Left colon (tissue), 2 donors: ENCODE measurements around the gene SIN3A. TPM values are rescaled to one million over a fixed set of nuclear protein-coding genes. Genes with fewer than 3 reads are reported as not detected.
"Not testable (repeated sequence)": the region's sequence is repeated elsewhere in the genome, so short reads cannot be mapped to it uniquely, and the experiment has no call there.

ENCODE experiments used
- ATAC-seq: fragments of 200-7000 bp; cut with Tn5 transposase; one replicate; pipeline ENCODE4 v1.9.1; 2020; ENCODE audit warnings: mild to moderate bottlenecking, moderate library complexity
- DNase-seq, 2 donors: peaks; one replicate each; pipeline ENCODE4 v3.0.0-alpha.2; 2020
- intact Hi-C, 2 donors: fragments of 100-400 bp; cut with DNase I in 1 of 2; cut with micrococcal nuclease in 1 of 2; formaldehyde crosslinking; loops; one replicate each; pipeline versions ENCODE4 v1.11.2 to v1.14.0; 2022; cut with DNase I, micrococcal nuclease
- total RNA-seq, 2 donors: library from RNA; stranded (reverse); fragmentation: NEBNext Ultra II Directional; extraction: Animal tissue kit (Norgen Biotek cat#: 25700); gene quantifications; one replicate each; pipeline ENCODE4 v1.2.1, GENCODE V29; 2021
- donor health status: DM: no; HTN: no; CAD: no.
- donor health status: DM: yes; HTN: yes; CAD: no.

Gene SIN3A
- total RNA-seq, 2 donors from 2014 or later: 45.7 to 56.1 TPM

DNA sequence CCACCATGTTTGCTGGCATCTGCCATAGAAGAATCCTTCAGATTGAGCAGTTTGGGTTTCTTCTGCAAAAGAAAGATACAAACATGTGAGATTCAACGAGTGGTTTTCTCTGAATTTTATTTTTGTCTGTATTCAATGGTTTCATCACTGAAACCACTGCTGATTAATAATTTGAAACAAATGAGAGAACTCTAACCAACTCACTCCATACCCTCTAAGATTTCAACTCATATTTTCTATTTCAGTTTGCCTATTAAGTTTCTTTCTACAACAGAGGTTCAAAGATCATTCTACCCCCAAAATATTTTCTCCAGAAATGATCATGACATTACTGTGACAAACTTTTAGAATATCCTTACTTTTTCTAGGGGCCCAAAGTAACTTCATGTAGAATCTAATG is 44.4 kb downstream of the SIN3A start:
- DNase-seq (no peak), ATAC-seq (no peak)
- intact Hi-C loops: no loop called here

DNA sequence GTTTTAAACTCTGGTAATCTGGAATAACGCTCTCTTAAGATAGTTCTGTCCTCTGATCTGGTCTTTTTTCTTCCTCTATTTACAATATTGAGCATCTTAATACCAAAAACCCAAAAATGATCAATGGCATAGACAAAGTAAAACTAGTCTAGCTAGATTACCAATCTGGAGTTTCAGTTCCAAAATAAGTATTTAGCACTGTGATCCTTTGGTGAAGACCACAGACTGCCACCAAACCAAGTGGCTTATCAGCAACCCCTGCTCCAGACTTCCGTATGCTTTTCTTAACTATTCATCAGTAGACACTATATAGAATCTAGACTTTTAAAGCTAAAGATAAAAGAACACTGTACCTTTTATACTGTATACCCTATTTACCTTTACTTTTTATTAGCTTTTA is 47.6 kb downstream of the SIN3A start:
- ATAC-seq: no peak
- intact Hi-C loops: no loop called here
- DNase-seq: no peak

DNA sequence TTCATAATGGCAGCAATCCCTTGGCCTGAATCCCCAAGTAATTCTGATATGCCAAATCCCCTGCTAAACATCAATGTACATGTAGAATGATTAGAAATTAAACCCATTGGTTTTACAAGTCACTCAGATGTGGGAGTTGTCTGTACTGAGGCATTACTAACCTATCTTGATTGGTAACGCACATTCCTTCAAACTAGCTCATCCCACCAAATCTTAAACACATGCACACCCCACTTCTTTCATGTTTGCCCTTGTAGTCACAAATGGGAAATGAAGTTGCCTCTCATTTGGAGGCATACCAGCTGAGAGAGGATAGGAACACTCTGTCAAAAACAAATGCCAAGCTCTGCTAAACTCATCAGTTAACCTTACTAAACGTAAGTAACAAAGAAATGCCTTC is 54.0 kb downstream of the SIN3A start:
- ATAC-seq (no peak), DNase-seq (no peak)
- intact Hi-C loops: no loop called here

DNA sequence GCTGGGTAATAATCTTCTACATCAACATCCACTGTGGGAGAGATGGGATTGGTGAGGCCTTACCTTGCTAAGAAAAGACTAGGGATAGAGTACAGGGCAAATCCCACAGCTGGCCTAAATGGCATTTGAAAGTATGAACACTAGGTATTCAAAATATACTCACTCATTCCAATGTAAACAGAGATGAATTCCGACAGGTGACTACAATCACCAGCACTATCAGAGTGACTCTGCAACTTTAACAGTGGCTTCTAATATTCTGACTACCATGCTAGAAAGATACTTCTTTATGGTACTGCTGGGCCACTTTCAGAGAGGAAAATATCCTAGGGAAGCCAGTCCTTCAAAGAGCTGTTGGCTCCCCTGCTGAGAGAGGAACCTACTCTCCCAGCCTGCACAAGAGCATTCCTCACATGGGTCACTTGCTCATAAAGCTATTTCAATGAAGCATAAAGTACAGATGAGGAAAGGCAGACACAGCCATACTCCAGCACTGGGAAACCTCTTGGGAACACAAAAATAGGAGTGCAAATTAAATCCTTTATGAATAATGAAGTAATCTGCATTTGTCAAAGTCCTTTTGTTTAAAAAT is 61.6 kb downstream of the SIN3A start:
- intact Hi-C loops: no loop called here
- DNase-seq: no peak
- ATAC-seq: no peak

DNA sequence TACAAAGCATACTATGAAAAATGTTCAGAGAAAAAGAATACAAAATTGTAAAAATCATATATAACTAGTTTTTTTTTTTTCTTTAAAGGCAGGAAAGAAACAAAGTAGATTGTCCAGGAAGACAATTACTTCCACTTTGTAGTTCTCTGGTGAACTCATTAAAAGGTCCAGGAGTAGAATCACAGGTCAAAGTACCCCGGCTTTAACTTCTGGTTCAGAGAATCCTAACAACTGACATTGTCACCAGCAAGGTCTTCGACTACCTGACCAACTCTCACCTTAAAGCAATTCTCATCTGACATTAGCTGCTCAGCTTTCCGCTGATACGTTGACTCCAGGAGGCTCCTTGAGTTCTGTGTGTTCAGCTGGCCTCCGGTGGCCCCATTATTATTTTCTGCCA is 67.5 kb downstream of the SIN3A start:
- DNase-seq, intact Hi-C loops: not testable (repeated sequence)
- ATAC-seq: peak; percentile 40

DNA sequence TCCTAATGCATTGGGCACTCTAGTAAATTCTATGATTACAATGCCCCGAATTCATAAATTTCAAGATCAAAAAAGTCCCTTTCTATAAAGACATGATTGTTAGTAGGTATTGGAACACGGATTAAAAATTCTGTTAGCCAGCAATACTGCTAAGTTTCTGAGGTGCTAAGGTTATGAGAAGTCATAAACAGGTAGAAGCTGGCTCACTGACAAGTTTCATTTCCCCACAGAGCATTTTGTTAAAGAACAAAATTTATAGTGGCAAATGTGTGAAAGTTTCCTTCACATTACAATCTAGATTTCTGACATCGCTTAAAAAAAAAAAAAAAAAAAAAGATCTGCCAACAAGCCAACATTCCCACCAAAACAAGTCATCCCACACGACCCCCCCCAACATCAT is 70.7 kb downstream of the SIN3A start:
- DNase-seq: no peak
- intact Hi-C loops: no loop called here
- peak; percentile 56 for ATAC-seq

DNA sequence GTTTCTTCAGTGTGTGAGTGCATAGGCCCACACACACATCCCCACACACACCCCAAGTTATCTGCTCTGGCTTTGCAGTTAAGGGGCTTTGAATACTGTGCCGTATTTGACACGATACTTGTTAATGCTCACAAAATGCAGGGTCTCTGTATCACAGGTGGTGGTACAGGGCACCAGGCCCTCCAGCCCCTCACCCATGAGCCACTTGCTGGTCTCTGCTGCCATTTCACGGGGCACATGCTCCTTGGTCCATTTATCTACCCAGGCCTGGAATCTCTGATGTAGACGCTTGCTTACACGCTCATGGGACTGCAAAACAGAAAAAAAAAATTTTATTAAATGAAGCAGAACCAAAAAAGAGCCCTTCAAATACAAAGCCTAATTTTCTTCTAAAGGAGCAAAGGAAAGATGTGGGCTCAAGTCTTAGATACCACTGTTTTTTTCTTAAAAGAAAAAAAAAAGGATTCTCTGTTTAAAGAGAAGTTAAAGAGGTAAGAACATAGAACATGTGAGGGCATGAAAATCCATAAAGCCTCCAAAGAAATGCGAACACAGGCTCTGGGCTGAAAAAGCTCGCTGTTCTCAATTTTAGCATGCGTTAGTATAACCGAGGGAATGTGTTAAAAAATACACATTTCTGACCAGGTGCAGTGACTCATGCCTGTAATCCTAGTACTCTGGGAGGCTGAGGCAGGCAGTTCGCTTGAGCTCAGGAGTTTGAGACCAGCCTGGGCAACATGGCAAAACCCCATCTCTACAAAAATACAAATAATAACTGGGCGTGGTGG is 79.4 kb downstream of the SIN3A start:
- ATAC-seq (no peak), DNase-seq (no peak)
- intact Hi-C loops: no loop called here

DNA sequence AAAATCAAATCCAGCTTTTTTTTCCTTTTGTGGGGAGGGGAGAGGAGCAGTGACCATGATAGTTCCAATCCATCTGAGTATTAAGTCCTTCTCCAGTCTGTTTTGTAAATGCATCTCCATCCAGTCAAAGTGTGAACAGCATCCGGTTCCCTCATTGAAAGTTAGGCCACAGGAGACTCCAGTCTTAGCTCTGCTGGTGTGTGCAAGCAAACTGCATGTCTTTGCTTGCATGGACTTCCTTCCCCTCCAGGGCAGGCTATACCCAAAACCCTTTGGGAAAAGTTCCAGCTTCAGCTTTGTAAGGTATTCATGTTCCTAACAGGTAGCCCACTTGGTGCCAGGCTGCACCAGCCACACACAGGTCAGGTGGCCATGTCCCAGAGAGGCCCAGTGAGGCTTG is 80.0 kb downstream of the SIN3A start:
- no peak for ATAC-seq
- DNase-seq: no peak
- intact Hi-C loops: no loop called here

DNA sequence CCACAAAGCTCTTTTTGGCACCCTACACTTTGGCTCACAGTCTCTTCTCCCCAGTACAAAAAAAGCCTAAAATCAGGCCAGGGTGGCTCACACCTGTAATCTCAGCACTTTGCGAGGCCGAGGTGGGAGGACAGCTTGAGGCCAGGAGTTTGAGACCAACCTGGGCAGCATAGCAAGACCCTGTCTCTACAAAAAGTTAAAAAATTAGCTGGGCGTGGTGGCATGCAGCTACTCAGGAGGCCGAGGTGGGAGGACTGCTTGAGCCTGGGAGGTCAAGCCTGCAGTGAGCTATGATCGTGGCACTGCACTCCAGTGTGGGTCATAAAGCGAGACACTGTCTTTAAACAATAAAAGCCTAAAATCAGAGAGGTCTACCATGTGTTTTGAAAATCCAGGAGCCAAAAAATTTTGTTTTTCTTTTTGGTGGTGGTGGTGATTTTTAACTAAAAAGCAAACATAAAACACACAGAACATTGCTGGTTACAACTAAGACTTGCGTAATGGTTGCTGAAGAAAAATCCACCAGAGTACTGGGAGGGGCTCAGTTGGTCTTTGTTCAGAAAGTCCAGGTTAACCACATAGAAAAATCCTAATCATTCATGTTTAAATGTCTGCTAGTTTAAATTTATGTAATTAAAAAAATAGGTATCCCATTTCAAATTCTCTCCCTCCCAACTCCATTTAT is 81.5 kb downstream of the SIN3A start:
- DNase-seq (no peak), ATAC-seq (no peak)
- intact Hi-C loops: loop anchor here in 1 of 2 donors (10.0 kb wide), 1 partner anchor 265 kb away; no protein-coding TSS in a partner anchor

DNA sequence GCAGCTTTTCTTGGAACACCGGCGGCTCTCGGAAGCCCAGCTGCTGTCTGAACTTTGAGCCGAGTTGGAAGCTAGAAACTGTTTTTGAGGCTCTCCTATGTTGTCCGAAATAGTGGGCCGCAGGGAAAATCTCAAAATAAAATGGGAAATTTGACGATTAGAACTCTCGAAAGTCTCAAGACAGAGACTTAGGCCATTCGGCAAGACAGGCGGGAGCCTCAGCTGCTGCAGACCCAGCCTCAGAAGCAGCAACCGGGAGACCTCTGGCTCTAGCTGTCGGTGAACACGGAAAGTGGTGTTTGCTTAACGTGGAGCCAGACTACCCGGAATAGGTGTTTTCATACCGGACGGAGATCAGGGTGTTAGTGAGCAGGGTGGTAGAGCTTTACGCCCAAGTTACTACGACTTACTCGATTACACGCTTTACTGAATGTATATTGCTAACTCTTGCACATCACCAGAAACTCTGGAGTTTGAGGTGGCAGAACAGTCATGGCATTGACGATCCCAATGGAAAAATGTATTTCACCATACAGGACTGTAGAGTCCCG is 82.7 kb downstream of the SIN3A start:
- DNase-seq (no peak), ATAC-seq (peak; percentile 38)
- intact Hi-C loops: loop anchor here in 1 of 2 donors (10.0 kb wide), 1 partner anchor 266 kb away; no protein-coding TSS in a partner anchor

DNA sequence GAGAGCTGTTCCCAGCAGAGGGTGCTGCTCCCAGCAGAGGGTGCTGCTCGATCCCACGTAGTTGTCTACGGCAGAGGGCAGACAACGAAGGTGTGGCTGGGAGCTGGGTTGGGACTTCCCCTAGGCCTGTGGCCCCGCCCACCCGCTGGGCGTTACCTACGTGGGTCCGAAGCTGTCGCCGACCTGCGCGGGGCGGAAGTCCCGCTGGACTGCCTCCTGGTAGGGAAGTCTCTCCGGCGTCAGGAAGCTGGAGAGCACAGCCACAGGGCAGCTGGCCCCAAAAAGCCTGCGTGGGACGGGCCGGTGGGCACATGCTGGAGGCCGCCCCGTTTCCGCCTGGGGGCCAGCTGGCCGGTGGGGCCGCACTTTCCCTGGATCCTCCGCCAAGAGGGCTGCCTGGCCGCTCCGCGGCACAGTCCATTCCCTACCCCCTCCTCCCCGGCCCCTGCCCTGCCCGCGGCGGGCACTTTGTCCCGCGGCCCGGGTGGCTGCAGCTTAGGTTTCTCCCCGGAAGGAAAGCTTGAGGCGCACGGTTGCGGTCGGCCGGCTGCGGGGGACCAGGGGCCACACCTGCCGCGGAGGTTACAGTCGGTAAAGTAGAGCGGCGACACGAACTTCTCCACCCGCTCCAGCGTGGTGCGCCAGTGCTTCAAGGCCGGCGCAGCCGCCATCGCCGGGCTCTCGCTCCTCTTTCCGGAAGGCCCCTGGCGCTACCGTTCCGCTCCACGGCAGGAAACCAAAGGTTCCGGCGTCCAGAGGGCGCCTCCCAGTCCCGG is 83.4 kb downstream of the SIN3A start, which contains the start of gene MAN2C1:
Gene MAN2C1, minus strand, starts transcription at position 695 of the 776 bp plus-strand sequence. Its CDS starts 24 bp downstream, at position 671.
- ATAC-seq (peak; percentile 91), DNase-seq (peak; percentile 98 to 99)
- intact Hi-C loops: loop anchor here in 1 of 2 donors (10.0 kb wide), 1 partner anchor 267 kb away; no protein-coding TSS in a partner anchor

DNA sequence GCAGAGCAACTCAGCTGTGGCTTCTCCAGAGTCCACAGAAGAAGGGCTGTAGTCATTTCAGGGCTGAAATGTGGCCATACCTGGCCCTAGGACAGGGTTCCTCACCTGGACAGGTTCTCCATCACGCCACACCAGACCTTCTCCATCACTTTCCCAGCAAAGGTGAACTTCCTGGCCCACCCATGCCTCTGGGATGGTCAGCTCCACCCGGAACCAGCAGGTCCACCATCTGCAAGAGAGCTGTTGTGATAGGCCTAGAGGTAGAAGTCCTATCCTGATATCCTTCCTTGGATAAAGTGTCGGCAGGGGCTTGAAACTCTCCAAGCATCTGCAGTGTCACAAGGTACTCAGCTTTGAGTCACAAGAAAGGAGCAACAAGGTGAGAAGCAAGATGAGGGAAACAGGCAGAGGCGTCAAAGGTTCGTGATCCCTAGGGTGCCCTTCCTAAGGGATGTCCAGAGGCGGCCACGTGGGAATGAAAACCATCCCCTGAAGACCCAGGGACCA is 84.0 kb downstream of the SIN3A start:
- DNase-seq: no peak
- intact Hi-C loops: loop anchor here in 1 of 2 donors (10.0 kb wide), 1 partner anchor 267 kb away; no protein-coding TSS in a partner anchor
- no peak for ATAC-seq

DNA sequence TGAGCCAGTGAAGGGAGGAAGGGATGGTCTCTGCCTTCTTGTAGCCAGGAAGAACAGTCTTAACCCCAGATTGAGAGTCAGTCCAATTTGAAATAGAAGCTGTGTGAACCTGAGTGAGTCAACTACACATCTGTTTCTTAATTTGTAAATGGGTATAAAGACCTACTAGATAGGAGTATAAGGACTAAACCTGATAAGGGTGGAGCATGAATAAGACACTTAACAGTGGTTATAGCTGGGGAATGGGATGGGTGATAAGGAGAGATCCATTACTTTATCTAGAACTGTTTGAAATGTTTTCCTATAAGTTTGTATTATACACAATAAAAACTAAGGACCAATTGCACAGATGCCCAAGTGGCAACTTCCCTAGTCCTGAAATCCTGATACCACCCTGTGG is 84.5 kb downstream of the SIN3A start:
- ATAC-seq: no peak
- intact Hi-C loops: loop anchor here in 1 of 2 donors (10.0 kb wide), 1 partner anchor 268 kb away; no protein-coding TSS in a partner anchor
- DNase-seq: no peak

DNA sequence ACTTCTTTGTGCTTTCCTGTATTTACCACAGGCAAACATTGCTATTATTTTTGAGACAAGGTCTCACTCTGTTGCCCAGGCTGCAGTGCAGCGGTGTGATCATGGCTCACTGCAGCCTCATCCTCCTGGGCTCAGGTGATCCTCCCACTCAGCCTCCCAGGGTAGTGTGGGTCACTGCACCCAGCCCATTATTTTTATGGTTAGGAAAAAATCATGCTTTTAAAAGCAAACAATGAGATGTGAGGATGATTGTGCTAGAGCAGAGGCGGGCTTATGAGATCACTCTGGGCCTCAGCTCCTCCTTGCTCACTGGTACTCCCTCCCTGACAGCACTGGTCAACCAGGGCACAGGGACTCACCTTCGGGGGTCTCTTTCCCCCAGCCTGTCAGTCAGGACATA is 85.3 kb downstream of the SIN3A start:
- ATAC-seq (no peak), DNase-seq (no peak)
- intact Hi-C loops: loop anchor here in 1 of 2 donors (10.0 kb wide), 1 partner anchor 269 kb away; no protein-coding TSS in a partner anchor

DNA sequence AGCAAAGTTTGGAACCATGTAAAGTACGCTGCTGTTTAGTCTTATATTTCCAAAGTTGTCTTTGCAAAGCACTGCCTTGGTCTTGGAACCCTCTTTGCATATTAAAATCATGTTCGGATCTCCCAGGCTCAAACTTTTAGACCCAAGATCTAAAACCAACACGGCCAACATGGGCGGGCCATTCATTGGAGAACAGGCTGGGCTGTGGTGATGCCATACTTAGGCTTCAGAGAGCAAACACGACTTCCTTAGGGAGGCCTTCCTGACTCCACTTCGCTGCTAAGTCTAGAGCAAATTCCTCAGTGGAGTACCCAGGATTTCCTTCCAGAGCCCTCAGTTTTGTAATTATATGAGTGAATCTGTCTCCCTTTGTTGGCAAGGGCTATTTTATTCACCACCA is 86.6 kb downstream of the SIN3A start:
- ATAC-seq (no peak), DNase-seq (no peak)
- intact Hi-C loops: loop anchor here in 1 of 2 donors (10.0 kb wide), 1 partner anchor 270 kb away; no protein-coding TSS in a partner anchor

DNA sequence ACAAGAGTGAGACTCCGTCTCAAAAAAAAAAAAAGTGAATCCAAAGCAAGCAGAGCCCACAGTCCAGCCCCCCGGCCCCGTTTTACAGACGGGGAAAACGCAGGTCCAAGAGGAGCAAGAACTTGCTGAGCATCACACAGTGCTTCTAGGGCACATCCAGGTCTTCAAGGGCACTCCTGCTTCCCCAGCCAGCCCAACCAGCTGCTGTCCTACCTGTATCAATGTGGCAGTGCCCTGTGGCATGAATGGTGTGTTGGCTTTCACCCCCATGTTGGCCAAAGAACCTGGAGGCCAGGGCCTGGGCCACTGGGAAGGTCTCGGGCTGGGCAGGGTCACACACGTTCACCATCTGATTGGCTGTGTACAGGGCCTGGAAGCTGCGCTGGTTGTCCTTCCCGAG is 87.7 kb downstream of the SIN3A start:
- intact Hi-C loops: loop anchor here in 1 of 2 donors (10.0 kb wide), 1 partner anchor 271 kb away; no protein-coding TSS in a partner anchor
- ATAC-seq (no peak), DNase-seq (no peak)

DNA sequence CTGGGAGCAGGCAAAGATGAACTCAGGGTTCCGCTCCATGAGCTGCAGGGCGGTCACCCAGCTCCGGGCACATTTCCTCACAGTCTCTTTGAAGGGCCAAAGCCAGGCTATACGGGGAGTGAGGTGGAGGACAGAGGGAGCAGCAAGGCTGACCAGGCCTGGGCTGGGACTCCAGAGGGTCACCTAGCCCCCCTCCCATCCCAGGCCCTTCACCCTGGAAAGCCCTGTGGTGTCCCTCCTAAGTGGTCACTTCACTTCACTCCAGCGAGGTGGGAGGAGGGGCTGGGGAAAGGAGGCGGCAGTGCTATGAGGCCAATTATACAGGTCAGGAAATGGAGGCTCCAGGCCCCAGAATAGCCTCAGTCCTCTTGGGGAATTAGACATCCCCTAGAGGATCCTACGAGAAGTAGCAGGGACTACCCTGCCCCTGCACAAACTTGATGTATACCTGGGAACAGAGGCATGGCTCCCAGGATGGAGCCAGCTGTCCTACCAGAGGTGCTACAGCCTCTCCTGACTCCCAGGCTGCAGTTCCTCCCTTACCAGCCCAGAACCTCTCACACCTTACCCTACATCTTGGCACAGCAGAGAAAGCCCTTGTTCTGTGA is 88.7 kb downstream of the SIN3A start:
- DNase-seq (no peak), ATAC-seq (no peak)
- intact Hi-C loops: loop anchor here in 1 of 2 donors (10.0 kb wide), 1 partner anchor 272 kb away; no protein-coding TSS in a partner anchor
